ENCODE results near the gene TAMALIN.

The TAMALIN gene

DNA sequence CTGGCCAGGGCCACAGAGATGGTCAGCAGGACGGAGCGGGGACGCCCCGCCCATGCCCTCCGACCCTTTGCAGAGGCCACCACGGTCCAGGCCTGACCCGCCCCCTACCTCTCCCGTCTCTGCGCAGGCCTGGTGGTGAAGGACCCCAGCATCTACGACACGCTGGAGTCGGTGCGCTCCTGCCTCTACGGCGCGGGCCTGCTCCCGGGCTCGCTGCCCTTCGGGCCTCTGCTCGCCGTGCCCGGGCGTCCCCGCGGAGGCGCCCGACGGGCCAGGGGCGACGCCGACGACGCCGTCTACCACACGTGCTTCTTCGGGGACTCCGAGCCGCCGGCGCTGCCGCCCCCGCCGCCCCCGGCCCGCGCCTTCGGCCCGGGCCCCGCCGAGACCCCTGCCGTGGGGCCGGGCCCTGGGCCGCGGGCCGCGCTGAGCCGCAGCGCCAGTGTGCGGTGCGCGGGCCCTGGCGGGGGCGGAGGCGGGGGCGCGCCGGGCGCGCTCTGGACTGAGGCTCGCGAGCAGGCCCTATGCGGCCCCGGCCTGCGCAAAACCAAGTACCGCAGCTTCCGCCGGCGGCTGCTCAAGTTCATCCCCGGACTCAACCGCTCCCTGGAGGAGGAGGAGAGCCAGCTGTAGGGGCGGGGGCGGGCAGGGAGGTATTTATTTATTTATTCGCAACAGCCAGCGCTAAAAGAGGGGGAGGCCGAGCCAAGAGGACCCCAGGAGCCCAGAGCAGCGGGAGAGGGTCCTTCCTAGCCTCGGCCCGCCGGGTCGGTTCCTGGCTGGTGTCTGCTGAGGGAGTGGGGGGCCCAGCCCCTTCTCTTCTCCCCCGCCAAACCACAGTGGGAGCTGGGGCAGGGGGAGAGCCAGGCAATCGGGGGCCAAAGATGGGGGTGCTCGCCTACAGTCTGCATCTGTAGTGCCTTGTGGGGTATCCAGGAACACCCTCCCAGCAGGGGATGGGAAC is 8.1 kb downstream of the TAMALIN start:
- no peak for DNase-seq (ENCODE audit: low read depth)

DNA sequence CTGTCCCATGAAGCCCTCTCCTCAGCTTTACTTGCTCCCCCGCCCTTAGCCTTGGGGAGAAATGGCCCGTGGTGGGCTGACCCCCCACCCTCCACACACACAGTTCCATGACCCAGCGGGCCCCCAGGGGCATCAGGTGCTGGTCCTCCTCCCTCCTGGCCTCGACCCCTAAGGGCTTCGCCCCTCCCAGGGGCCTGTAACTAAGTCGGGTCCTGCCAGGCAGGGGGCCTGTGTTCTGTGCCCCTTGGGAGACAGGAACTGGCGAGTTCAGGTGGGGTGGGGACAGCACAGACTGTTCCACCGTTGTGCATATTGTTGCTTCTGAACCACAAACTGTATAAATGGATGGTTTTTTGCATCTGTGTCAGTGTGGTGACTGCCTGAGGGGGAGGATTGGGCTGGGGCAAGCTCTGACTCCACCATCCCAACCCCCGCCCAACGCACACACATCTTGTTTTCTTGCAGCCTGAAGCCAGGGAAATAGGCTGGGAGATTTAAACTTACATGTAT is 8.8 kb downstream of the TAMALIN start:
- no peak for DNase-seq (ENCODE audit: low read depth)

GRCh38 chr12:52018433-52019112 is 11.8 kb downstream of the TAMALIN start:
- DNase-seq (ENCODE audit: low read depth), result no peak

- DNase-seq (ENCODE audit: low read depth), result no peak
Measured at GRCh38 chr12:52019113-52019770, 12.5 kb downstream of the TAMALIN start.

GRCh38 chr12:52020539-52021336 is 14.0 kb downstream of the TAMALIN start:
- DNase-seq (ENCODE audit: low read depth), result no peak

DNA sequence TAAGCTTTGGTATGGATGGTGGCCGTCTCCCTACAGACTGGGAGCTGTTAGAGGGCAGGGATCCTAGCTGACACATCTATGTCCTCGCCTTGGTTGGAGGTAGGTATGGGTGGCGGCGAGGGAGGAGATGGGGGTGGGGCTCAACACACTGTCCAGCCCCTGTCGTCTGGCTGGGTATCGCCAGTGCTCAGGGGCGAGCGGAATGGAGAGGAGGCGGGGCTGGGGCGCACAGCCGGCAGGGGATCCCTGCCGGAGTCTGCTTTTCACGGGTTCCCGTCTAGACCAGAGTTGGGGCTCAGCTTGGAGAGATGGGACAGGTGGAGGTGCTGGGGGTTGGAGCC is 16.1 kb downstream of the TAMALIN start:
- DNase-seq (ENCODE audit: low read depth), result no peak

GRCh38 chr12:52023182-52023975 is 16.6 kb downstream of the TAMALIN start:
- DNase-seq (ENCODE audit: low read depth), result no peak

GRCh38 chr12:52023976-52024688 is 17.4 kb downstream of the TAMALIN start:
- DNase-seq (ENCODE audit: low read depth), result no peak

GRCh38 chr12:52024845-52025230 is 18.1 kb downstream of the TAMALIN start:
- DNase-seq (ENCODE audit: low read depth), result no peak

DNA sequence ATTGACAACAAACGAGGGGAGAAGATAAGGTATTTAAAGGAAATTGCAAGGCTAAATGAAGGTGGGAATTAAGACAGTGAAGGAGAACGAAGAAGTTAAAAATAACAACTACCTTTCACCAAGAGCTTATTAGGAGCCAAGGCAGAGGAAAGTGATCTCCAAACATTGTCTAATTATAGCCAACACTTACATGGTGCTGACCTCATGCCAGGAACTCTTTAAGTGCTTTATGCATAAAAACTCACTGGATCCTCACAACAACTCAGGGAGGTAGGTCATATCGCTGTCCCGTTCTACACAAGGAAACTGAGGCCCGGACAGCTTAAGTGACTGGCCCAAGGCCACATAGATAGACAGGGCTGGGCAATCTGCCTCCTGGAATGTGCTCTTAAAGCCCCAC is 19.5 kb downstream of the TAMALIN start:
- no peak for DNase-seq (ENCODE audit: low read depth)

- DNase-seq (ENCODE audit: low read depth), result no peak
Measured at GRCh38 chr12:52027085-52027843, 20.5 kb downstream of the TAMALIN start.

DNA sequence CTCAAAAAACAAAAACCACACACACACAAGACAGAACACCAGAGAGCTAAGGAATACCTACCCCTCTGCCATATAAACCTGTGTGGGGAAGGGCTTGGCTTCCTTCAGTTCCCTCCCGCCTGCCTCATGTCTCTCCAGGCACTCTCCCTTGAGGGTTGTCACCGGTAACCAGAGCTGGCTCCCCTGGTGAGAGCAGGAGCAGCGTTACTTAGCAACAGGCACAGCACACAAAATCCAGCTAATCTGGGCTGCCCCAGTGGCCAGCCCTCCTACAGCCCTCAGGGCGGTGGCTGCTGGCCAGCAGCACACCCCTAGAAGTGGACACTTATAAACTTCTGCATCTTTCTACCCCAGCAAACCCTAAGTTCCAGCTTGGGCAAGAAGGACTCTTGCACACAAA is 22.9 kb downstream of the TAMALIN start:
- no peak for DNase-seq (ENCODE audit: low read depth)

GRCh38 chr12:52032446-52032803 is 25.7 kb downstream of the TAMALIN start:
- DNase-seq (ENCODE audit: low read depth), result no peak

- peak; percentile 90 for DNase-seq (ENCODE audit: low read depth)
Measured at GRCh38 chr12:52032804-52033445, 26.2 kb downstream of the TAMALIN start.

GRCh38 chr12:52033446-52034140 is 26.8 kb downstream of the TAMALIN start:
- DNase-seq (ENCODE audit: low read depth), result no peak

- DNase-seq (ENCODE audit: low read depth), result no peak
Measured at GRCh38 chr12:52035190-52035589, 28.4 kb downstream of the TAMALIN start.

GRCh38 chr12:52035926-52036325 is 29.2 kb downstream of the TAMALIN start:
- no peak for DNase-seq (ENCODE audit: low read depth)

- peak; percentile 66 for DNase-seq (ENCODE audit: low read depth)
Measured at GRCh38 chr12:52036587-52037171, 29.9 kb downstream of the TAMALIN start.
